CD4-positive, alpha-beta T cell (primary cell): ENCODE results near the gene DIAPH2. TPM values are rescaled to one million over a fixed set of nuclear protein-coding genes. Genes with fewer than 3 reads are reported as not detected.

Experiments
- ATAC-seq: fragments of 200-7000 bp; cut with Tn5 transposase; one replicate; pipeline ENCODE4 v1.10.0; 2022; ENCODE audit warnings: mild to moderate bottlenecking; ENCODE audit not compliant: poor library complexity
- CTCF ChIA-PET: fragments of 350-600 bp; sonication (Branson Sonifier 250); formaldehyde crosslinking; loops from one replicate; lab custom pipeline; 2021; ENCODE audit warnings: antibody characterized with exemption, inconsistent platforms; lab: Charles Lee
- POLR2A ChIA-PET: fragments of 350-600 bp; sonication (Branson Sonifier 250); formaldehyde crosslinking; loops from one replicate; lab custom pipeline; 2021; ENCODE audit warnings: antibody characterized with exemption, inconsistent platforms; lab: Charles Lee
- DNase-seq, 14 experiments: peaks; one replicate each; pipeline ENCODE4 v3.0.0-alpha.2; 2013 to 2020; ENCODE audit warnings: mixed read lengths in 2 of 14
- H3K27ac ChIP-seq, 2 donors: one replicate each; pipeline versions ENCODE4 v1.5.1 to v1.7.0; 2013; ENCODE audit warnings: low read length in 2 of 2, low read depth in 1 of 2, mild to moderate bottlenecking in 1 of 2
- H3K27me3 ChIP-seq, 2 experiments: 1 replicate in 1 of 2; 2 replicates in 1 of 2; pipeline versions ENCODE4 v1.6.1 to v1.7.0; 2013; ENCODE audit warnings: low read length in 2 of 2, control low read depth in 1 of 2, mild to moderate bottlenecking in 1 of 2, moderate library complexity in 1 of 2; ENCODE audit not compliant: insufficient read depth in 2 of 2, control insufficient read depth in 1 of 2
- H3K36me3 ChIP-seq: one replicate; pipeline ENCODE4 v1.6.1; 2013; ENCODE audit warnings: low read length, control low read depth; ENCODE audit not compliant: insufficient read depth
- H3K4me1 ChIP-seq: one replicate; pipeline ENCODE4 v1.6.1; 2013; ENCODE audit warnings: low read length, control low read depth; ENCODE audit not compliant: insufficient read depth
- H3K4me3 ChIP-seq: one replicate; pipeline ENCODE4 v1.5.1; 2013; ENCODE audit warnings: mild to moderate bottlenecking, low read length, moderate library complexity
- H3K9me3 ChIP-seq, 2 experiments: 1 replicate in 1 of 2; 2 replicates in 1 of 2; pipeline versions ENCODE4 v1.6.1 to v1.7.0; 2013; ENCODE audit warnings: low read length in 2 of 2, mild to moderate bottlenecking in 2 of 2, control low read depth in 1 of 2, moderate library complexity in 1 of 2; ENCODE audit not compliant: control insufficient read depth in 1 of 2, insufficient read depth in 1 of 2
- H3K27ac Mint-ChIP-seq: one replicate; pipeline ENCODE4 v1.8.0; 2020; ENCODE audit warnings: mixed read lengths
- H3K27me3 Mint-ChIP-seq: one replicate; pipeline ENCODE4 v1.8.0; 2021; ENCODE audit warnings: mixed read lengths
- H3K36me3 Mint-ChIP-seq: one replicate; pipeline ENCODE4 v1.8.0; 2021; ENCODE audit warnings: low read depth, mixed read lengths
- H3K4me1 Mint-ChIP-seq: one replicate; pipeline ENCODE4 v1.8.0; 2021; ENCODE audit warnings: low read depth, mixed read lengths
- H3K4me3 Mint-ChIP-seq: one replicate; pipeline ENCODE4 v1.8.0; 2020; ENCODE audit warnings: mild to moderate bottlenecking, mixed read lengths
- H3K9me3 Mint-ChIP-seq: one replicate; pipeline ENCODE4 v1.8.0; 2020; ENCODE audit warnings: mixed read lengths
- intact Hi-C, 2 experiments: fragments of 100-400 bp; cut with DNase I in 1 of 2; cut with micrococcal nuclease in 1 of 2; formaldehyde crosslinking; loops; one replicate each; pipeline versions ENCODE4 v1.15.1 to v1.9.0; 2023 to 2025; cut with DNase I, micrococcal nuclease
- total RNA-seq, 174 experiments: library from RNA in 2 of 174; stranded (reverse) in 2 of 174; gene quantifications; one replicate each; pipeline ENCODE4 v1.2.3 and lab custom pipeline; 2021 to 2026
- TF ChIP-seq, protein P1 (sequence below): fragments of 200-600 bp; IDR thresholded peaks from one replicate; pipeline ENCODE4 v1.8.0; 2022; ENCODE audit warnings: antibody characterized with exemption, mild to moderate bottlenecking

The DIAPH2 gene
- total RNA-seq, 2 experiments from 2014 or later: 11.4 to 11.7 TPM

DNA sequence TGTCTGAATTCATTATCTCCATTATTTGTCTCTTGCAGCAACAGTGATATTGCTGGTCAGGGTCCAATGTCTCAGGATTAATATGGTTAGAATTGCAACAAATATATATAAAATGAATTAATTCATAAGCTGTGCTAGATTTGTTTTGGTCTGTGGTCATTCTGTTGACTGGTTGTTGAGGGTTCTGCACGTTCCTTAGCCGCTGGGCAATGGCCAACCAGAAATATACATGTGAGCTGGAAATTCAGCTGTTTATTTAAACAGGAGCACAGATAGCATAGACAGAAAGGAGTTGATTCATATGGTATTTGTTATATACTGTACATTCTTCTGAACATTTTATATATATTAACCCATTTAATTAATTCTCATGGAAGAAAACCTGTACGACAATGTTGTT lies 299.9 kb downstream of the DIAPH2 start:
- H3K9me3 Mint-ChIP-seq: no peaks in the 10 kb centered on the region
- ATAC-seq (no peak), DNase-seq (no peak)
- POLR2A ChIA-PET: no interaction called here
- Histone ChIP-seq H3K36me3 (no peaks in the 10 kb centered on the region), H3K4me1 (no peaks in the 10 kb centered on the region), H3K4me3 (no peak overlapping the region), H3K27ac (no peak overlapping the region), H3K9me3 (no peaks in the 10 kb centered on the region), H3K27me3 (no peaks in the 10 kb centered on the region)
- H3K27ac Mint-ChIP-seq: no peak overlapping the region
- intact Hi-C loops: no loop called here
- H3K4me1 Mint-ChIP-seq: no peaks in the 10 kb centered on the region
- H3K36me3 Mint-ChIP-seq: peaks cover 7% of the 10 kb centered on the region
- TF ChIP-seq, protein P1, sequence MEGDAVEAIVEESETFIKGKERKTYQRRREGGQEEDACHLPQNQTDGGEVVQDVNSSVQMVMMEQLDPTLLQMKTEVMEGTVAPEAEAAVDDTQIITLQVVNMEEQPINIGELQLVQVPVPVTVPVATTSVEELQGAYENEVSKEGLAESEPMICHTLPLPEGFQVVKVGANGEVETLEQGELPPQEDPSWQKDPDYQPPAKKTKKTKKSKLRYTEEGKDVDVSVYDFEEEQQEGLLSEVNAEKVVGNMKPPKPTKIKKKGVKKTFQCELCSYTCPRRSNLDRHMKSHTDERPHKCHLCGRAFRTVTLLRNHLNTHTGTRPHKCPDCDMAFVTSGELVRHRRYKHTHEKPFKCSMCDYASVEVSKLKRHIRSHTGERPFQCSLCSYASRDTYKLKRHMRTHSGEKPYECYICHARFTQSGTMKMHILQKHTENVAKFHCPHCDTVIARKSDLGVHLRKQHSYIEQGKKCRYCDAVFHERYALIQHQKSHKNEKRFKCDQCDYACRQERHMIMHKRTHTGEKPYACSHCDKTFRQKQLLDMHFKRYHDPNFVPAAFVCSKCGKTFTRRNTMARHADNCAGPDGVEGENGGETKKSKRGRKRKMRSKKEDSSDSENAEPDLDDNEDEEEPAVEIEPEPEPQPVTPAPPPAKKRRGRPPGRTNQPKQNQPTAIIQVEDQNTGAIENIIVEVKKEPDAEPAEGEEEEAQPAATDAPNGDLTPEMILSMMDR: no peak
- H3K4me3 Mint-ChIP-seq: no peak overlapping the region
- H3K27me3 Mint-ChIP-seq: no peaks in the 10 kb centered on the region
- CTCF ChIA-PET: no interaction called here

DNA sequence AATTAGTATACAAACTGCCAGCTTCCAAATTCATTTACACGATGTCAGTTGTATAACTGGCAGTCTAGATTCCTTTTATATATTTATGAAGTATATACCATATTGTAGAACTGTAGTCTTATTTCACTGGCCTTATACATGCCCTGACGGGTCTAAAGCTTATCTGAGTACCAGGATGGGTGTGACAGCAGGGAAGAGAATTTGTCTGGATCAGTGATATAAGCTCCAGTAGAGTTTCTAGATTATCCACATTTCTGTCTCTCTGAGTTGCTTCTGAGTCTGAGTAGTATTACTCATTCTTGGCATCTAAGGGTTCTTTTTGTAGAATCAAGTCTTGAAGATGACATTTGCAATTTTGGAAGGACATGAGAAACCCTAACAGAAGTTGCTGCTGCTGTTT lies 300.4 kb downstream of the DIAPH2 start:
- Histone ChIP-seq H3K4me3 (no peak overlapping the region), H3K27me3 (no peaks in the 10 kb centered on the region), H3K9me3 (no peaks in the 10 kb centered on the region), H3K36me3 (no peaks in the 10 kb centered on the region), H3K4me1 (no peaks in the 10 kb centered on the region), H3K27ac (no peak overlapping the region)
- Mint-ChIP-seq H3K27ac (no peak overlapping the region), H3K9me3 (no peaks in the 10 kb centered on the region), H3K4me1 (no peaks in the 10 kb centered on the region), H3K36me3 (peaks cover 7% of the 10 kb centered on the region), H3K27me3 (no peaks in the 10 kb centered on the region), H3K4me3 (no peak overlapping the region)
- ChIA-PET POLR2A (no interaction called here), CTCF (no interaction called here)
- intact Hi-C loops: no loop called here
- no peak for DNase-seq
- ATAC-seq: no peak
- TF ChIP-seq, protein P1: no peak

DNA sequence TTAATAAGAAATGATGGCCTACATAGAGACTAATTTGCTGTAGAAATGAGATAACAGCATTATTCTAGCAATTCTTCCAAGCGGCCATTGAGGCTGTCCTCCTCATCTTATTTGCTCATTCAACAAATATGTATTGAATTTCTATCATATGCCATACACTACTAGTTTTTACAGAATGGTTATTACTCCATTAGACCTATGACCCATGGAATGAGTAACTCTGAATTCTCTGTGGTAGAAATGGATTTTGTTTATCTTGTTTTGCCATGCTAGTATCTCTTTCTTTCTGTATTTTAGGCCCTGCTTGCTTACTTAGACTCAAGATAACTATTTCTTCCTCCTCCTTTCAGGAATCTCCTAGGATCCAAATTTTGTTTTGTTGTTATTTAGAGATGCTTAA lies 302.6 kb downstream of the DIAPH2 start:
- Mint-ChIP-seq H3K27ac (no peak overlapping the region), H3K4me1 (no peaks in the 10 kb centered on the region), H3K27me3 (no peaks in the 10 kb centered on the region), H3K9me3 (no peaks in the 10 kb centered on the region), H3K36me3 (no peaks in the 10 kb centered on the region), H3K4me3 (no peak overlapping the region)
- ATAC-seq (no peak), DNase-seq (no peak)
- CTCF ChIA-PET: no interaction called here
- Histone ChIP-seq H3K36me3 (no peaks in the 10 kb centered on the region), H3K4me3 (no peak overlapping the region), H3K27me3 (no peaks in the 10 kb centered on the region), H3K4me1 (no peaks in the 10 kb centered on the region), H3K27ac (no peak overlapping the region), H3K9me3 (no peaks in the 10 kb centered on the region)
- intact Hi-C loops: no loop called here
- TF ChIP-seq, protein P1: no peak
- POLR2A ChIA-PET: no interaction called here
